OCI-LY1 (cell line): Measurements from ENCODE around the gene MMP25.

Experiments
- H2AFZ ChIP-seq: fragments of 200-600 bp; sonication (generic), shearing (Covaris generic); 2 replicates; pipeline ENCODE4 v1.6.0; 2014; ENCODE audit warnings: antibody characterized with exemption, mild to moderate bottlenecking, low read length
- H3F3A ChIP-seq: fragments of 200-600 bp; sonication (generic), shearing (Covaris generic); 2 replicates; pipeline ENCODE4 v1.6.0; 2014; ENCODE audit warnings: mild to moderate bottlenecking, antibody characterized with exemption, low read length, moderate library complexity; ENCODE audit not compliant: insufficient read depth
- H3K27ac ChIP-seq: fragments of 200-600 bp; sonication (generic); 2 replicates; pipeline ENCODE4 v1.5.1; 2014; ENCODE audit warnings: low read length, mixed run types, mild to moderate bottlenecking, low read depth; ENCODE audit not compliant: poor library complexity, severe bottlenecking
- H3K27me3 ChIP-seq: fragments of 200-600 bp; sonication (generic); 2 replicates; pipeline ENCODE4 v1.6.0; 2014; ENCODE audit warnings: antibody characterized with exemption, mild to moderate bottlenecking, low read length, moderate library complexity; ENCODE audit not compliant: insufficient read depth
- H3K36me3 ChIP-seq: fragments of 200-600 bp; sonication (generic); 2 replicates; pipeline ENCODE4 v1.6.1; 2014; ENCODE audit warnings: mild to moderate bottlenecking, antibody characterized with exemption, low read length, moderate library complexity, mixed read lengths; ENCODE audit not compliant: insufficient read depth
- H3K4me1 ChIP-seq: fragments of 200-600 bp; sonication (generic); 2 replicates; pipeline ENCODE4 v1.5.1; 2014; ENCODE audit warnings: mild to moderate bottlenecking, low read length, moderate library complexity; ENCODE audit not compliant: insufficient read depth, severe bottlenecking
- H3K4me2 ChIP-seq: fragments of 200-600 bp; sonication (generic), shearing (Covaris generic); 2 replicates; pipeline ENCODE4 v1.6.1; 2014; ENCODE audit warnings: low read length
- H3K4me3 ChIP-seq: fragments of 200-600 bp; sonication (generic); 2 replicates; pipeline ENCODE4 v1.5.1; 2014; ENCODE audit warnings: low read length, low read depth, mild to moderate bottlenecking, mixed read lengths; ENCODE audit not compliant: poor library complexity, severe bottlenecking
- H3K79me2 ChIP-seq: fragments of 200-600 bp; shearing (Covaris generic); 2 replicates; pipeline ENCODE4 v1.6.1; 2016; ENCODE audit warnings: mixed run types, low read length, mixed read lengths; ENCODE audit not compliant: insufficient read depth
- H3K9ac ChIP-seq: fragments of 200-600 bp; sonication (generic), shearing (Covaris generic); 2 replicates; pipeline ENCODE4 v1.6.1; 2014; ENCODE audit warnings: mild to moderate bottlenecking, low read length, mixed read lengths
- H3K9me2 ChIP-seq: fragments of 200-600 bp; sonication (generic), shearing (Covaris generic); 2 replicates; pipeline ENCODE4 v1.6.1; 2014; ENCODE audit warnings: low read depth, mild to moderate bottlenecking, low read length, mixed read lengths
- H3K9me3 ChIP-seq: fragments of 200-600 bp; shearing (Covaris generic); 2 replicates; pipeline ENCODE4 v1.6.1; 2014; ENCODE audit warnings: low read length, mixed read lengths
- H4K20me1 ChIP-seq: fragments of 200-600 bp; sonication (generic), shearing (Covaris generic); 2 replicates; pipeline ENCODE4 v1.6.0; 2016; ENCODE audit warnings: mild to moderate bottlenecking, low read length; ENCODE audit not compliant: insufficient read depth
- EZH2 ChIP-seq: fragments of 200-600 bp; sonication (generic), shearing (Covaris generic); IDR thresholded peaks from 2 replicates; pipeline ENCODE4 v1.8.0; 2017; ENCODE audit warnings: borderline replicate concordance, mixed run types, mild to moderate bottlenecking, antibody characterized with exemption, low read length, moderate library complexity, mixed read lengths
- TF ChIP-seq, protein P1 (sequence below): fragments of 200-600 bp; sonication (generic), shearing (Covaris generic); IDR thresholded peaks from 2 replicates; pipeline ENCODE4 v1.5.1; 2017; ENCODE audit warnings: mild to moderate bottlenecking, antibody characterized with exemption, low read length, moderate library complexity, mixed read lengths

Gene MMP25

GRCh38 chr16:3099732-3100499, 53.6 kb downstream of the MMP25 start:
- Histone ChIP-seq H2AFZ (no peak overlapping the region), H3K9me2 (no peaks in the 10 kb centered on the region), H3K9ac (no peak overlapping the region), H3F3A (peaks cover 6% of the 10 kb centered on the region; the same call in 1 of the 2 replicates), H3K4me3 (peak overlapping the region; percentile 41), H3K4me2 (peak overlapping the region; percentile 56), H3K79me2 (no peaks in the 10 kb centered on the region), H3K36me3 (no peaks in the 10 kb centered on the region), H3K27me3 (no peaks in the 10 kb centered on the region), H3K4me1 (peaks cover 25% of the 10 kb centered on the region), H3K27ac (no peak overlapping the region), H3K9me3 (no peaks in the 10 kb centered on the region), H4K20me1 (no peaks in the 10 kb centered on the region)
- TF ChIP-seq EZH2: no peak
- TF ChIP-seq, protein P1, sequence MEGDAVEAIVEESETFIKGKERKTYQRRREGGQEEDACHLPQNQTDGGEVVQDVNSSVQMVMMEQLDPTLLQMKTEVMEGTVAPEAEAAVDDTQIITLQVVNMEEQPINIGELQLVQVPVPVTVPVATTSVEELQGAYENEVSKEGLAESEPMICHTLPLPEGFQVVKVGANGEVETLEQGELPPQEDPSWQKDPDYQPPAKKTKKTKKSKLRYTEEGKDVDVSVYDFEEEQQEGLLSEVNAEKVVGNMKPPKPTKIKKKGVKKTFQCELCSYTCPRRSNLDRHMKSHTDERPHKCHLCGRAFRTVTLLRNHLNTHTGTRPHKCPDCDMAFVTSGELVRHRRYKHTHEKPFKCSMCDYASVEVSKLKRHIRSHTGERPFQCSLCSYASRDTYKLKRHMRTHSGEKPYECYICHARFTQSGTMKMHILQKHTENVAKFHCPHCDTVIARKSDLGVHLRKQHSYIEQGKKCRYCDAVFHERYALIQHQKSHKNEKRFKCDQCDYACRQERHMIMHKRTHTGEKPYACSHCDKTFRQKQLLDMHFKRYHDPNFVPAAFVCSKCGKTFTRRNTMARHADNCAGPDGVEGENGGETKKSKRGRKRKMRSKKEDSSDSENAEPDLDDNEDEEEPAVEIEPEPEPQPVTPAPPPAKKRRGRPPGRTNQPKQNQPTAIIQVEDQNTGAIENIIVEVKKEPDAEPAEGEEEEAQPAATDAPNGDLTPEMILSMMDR: no peak

GRCh38 chr16:3101018-3101840, 54.9 kb downstream of the MMP25 start:
- no peaks in the 10 kb centered on the region for H4K20me1 ChIP-seq
- H3K9me2 ChIP-seq: no peaks in the 10 kb centered on the region
- peak overlapping the region; percentile 47 for H3K4me2 ChIP-seq
- peak overlapping the region; percentile 33 for H3K4me3 ChIP-seq
- no peak overlapping the region for H3K9ac ChIP-seq
- TF ChIP-seq, protein P1: peak; percentile 75
- TF ChIP-seq EZH2: no peak
- H2AFZ ChIP-seq: no peak overlapping the region
- H3K79me2 ChIP-seq: no peaks in the 10 kb centered on the region
- H3F3A ChIP-seq: peaks cover 6% of the 10 kb centered on the region; the same call in 1 of the 2 replicates
- H3K4me1 ChIP-seq: peaks cover 33% of the 10 kb centered on the region
- H3K36me3 ChIP-seq: no peaks in the 10 kb centered on the region
- H3K27me3 ChIP-seq: no peaks in the 10 kb centered on the region
- H3K9me3 ChIP-seq: no peaks in the 10 kb centered on the region
- H3K27ac ChIP-seq: peak overlapping the region; percentile 58

DNA sequence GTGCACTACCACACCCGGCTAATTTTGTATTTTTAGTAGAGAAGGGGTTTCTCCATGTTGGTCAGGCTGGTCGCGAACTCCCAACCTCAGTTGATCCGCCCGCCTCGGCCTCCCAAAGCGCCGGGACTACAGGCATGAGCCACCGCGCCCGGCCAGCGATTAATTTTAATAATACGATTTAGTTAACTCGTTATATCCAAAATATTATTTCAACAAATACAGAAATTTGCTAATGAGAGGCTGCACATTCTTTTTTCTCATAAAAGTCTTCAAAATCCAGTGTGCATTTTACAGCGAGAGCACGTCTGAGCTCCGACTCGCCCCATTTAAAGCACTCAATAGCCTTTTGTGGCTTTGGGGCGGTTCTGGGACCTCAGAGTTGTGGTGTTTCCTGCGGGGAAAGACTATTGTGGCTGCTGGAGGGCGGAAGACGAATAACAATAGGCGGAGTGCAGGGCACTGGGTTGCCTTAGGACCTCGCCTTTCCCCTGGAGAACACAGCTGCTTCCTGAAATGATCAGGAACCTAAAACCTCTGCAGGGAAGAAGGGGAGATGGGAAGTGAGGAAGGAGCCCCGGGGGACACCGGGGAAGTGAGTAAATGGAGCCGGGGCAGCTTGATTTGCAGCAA, 55.6 kb downstream of the MMP25 start:
- no peak for TF ChIP-seq EZH2
- TF ChIP-seq, protein P1: no peak
- H2AFZ ChIP-seq: peak overlapping the region; percentile 44
- no peaks in the 10 kb centered on the region for H3K9me2 ChIP-seq
- no peaks in the 10 kb centered on the region for H3K36me3 ChIP-seq
- no peak overlapping the region for H3K9ac ChIP-seq
- no peaks in the 10 kb centered on the region for H3K79me2 ChIP-seq
- H4K20me1 ChIP-seq: no peaks in the 10 kb centered on the region
- no peaks in the 10 kb centered on the region for H3K9me3 ChIP-seq
- H3K27me3 ChIP-seq: no peaks in the 10 kb centered on the region
- H3F3A ChIP-seq: peaks cover 6% of the 10 kb centered on the region; the same call in 1 of the 2 replicates
- peaks cover 37% of the 10 kb centered on the region for H3K4me1 ChIP-seq
- H3K27ac ChIP-seq: peak overlapping the region; percentile 58
- H3K4me3 ChIP-seq: no peak overlapping the region
- H3K4me2 ChIP-seq: peak overlapping the region; percentile 47
